GM12873 (cell line): ENCODE results near the gene ASZ1.

Source experiments
- TF ChIP-seq, protein P1 (sequence below): IDR thresholded peaks from 2 replicates; pipeline ENCODE4 v1.5.1; 2012; ENCODE audit warnings: low read depth, mild to moderate bottlenecking, moderate library complexity, low read length, control low read depth; ENCODE audit not compliant: insufficient read depth; ENCODE audit errors: missing control alignments

Gene ASZ1

DNA sequence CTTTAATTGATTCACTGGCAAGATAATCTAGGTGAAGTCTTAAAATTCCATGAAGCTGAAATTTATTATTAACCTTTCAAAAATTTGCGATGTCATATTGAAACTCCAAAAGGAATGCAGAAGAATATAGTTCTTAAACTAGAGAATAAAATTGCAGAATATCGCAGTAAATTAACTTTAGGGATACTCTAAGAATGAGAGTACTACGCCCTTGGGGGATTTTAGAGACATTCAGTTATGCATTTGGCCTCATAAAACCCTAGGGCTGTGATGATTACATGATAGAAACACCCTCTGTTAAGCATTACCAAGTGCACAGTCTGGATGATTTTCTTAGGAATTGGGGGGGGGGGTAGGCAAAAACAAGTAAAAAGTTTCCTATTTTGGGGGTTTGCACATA, 108.1 kb downstream of the ASZ1 start:
- TF ChIP-seq, protein P1, sequence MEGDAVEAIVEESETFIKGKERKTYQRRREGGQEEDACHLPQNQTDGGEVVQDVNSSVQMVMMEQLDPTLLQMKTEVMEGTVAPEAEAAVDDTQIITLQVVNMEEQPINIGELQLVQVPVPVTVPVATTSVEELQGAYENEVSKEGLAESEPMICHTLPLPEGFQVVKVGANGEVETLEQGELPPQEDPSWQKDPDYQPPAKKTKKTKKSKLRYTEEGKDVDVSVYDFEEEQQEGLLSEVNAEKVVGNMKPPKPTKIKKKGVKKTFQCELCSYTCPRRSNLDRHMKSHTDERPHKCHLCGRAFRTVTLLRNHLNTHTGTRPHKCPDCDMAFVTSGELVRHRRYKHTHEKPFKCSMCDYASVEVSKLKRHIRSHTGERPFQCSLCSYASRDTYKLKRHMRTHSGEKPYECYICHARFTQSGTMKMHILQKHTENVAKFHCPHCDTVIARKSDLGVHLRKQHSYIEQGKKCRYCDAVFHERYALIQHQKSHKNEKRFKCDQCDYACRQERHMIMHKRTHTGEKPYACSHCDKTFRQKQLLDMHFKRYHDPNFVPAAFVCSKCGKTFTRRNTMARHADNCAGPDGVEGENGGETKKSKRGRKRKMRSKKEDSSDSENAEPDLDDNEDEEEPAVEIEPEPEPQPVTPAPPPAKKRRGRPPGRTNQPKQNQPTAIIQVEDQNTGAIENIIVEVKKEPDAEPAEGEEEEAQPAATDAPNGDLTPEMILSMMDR, result no peak

DNA sequence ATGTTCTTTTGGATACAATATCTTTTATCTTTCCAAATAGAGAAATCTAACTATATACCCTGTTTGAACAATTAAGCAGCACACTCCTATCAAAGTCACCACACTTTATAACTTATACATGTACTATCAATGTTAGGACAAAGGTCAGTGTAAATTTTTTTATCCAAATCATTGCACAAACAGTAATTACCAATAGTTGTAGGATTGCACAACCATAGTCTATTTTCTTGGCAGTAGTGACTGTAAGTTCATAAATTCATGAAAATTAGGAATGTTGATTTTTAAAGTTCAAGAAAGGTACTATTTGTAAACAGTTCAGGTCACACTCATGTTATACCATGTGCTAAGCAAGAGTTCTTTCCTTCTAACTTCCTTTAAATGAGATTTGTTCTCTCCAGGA, 113.7 kb downstream of the ASZ1 start:
- TF ChIP-seq, protein P1, result no peak
